ENCODE data around the gene SLC16A7.

- TF ChIP-seq YY1 (IDR thresholded peaks at IDR 0.05; ENCODE audit: insufficient read depth, insufficient read length) = no peak
- TF ChIP-seq ZNF274 (IDR thresholded peaks at IDR 0.05; ENCODE audit: low read depth, low read length) = no peak
- no peak for TF ChIP-seq SUZ12 (IDR thresholded peaks at IDR 0.05; ENCODE audit: extremely low read depth, insufficient read depth, insufficient read length)
Measured at GRCh38 chr12:59675461-59675860, 79.6 kb downstream of the SLC16A7 start.
